Omental fat pad (tissue), 4 donors: Measurements from ENCODE around the gene AQP10. TPM values are rescaled to one million over a fixed set of nuclear protein-coding genes. Genes with fewer than 3 reads are reported as not detected.
"Not testable (repeated sequence)": the region's sequence is repeated elsewhere in the genome, so short reads cannot be mapped to it uniquely, and the experiment has no call there.

Experiments used
- ATAC-seq: fragments of 150-250 bp; one replicate; pipeline ENCODE4 v1.9.1; 2016; ENCODE audit warnings: mild to moderate bottlenecking, moderate library complexity; ENCODE audit not compliant: low FRiP score
- DNase-seq: peaks from one replicate; pipeline ENCODE4 v3.0.0-alpha.2; 2019; ENCODE audit warnings: low spot score
- total RNA-seq, 4 donors: library from RNA; depleted of rRNA; stranded (reverse); fragments of >200 nt; gene quantifications; one replicate each; pipeline ENCODE4 v1.1.0, GENCODE V29; 2016
- TF ChIP-seq, protein P1 (sequence below), 3 donors: fragments of 450-650 bp; IDR thresholded peaks; one replicate each; pipeline ENCODE4 v1.5.1; 2016 to 2017; ENCODE audit warnings: antibody characterized with exemption in 3 of 3, mild to moderate bottlenecking in 3 of 3, moderate library complexity in 2 of 3

AQP10 gene
- total RNA-seq, 4 donors from 2014 or later: 0.25 to 0.37 TPM; not detected in 2

GRCh38 chr1:154295408-154296235, 25.3 kb upstream of the AQP10 start:
- ATAC-seq (no peak), DNase-seq (no peak)
- TF ChIP-seq, protein P1, sequence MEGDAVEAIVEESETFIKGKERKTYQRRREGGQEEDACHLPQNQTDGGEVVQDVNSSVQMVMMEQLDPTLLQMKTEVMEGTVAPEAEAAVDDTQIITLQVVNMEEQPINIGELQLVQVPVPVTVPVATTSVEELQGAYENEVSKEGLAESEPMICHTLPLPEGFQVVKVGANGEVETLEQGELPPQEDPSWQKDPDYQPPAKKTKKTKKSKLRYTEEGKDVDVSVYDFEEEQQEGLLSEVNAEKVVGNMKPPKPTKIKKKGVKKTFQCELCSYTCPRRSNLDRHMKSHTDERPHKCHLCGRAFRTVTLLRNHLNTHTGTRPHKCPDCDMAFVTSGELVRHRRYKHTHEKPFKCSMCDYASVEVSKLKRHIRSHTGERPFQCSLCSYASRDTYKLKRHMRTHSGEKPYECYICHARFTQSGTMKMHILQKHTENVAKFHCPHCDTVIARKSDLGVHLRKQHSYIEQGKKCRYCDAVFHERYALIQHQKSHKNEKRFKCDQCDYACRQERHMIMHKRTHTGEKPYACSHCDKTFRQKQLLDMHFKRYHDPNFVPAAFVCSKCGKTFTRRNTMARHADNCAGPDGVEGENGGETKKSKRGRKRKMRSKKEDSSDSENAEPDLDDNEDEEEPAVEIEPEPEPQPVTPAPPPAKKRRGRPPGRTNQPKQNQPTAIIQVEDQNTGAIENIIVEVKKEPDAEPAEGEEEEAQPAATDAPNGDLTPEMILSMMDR (IDR thresholded peaks at IDR 0.05): no peak

GRCh38 chr1:154301582-154301981, 19.3 kb upstream of the AQP10 start:
- TF ChIP-seq, protein P1 (IDR thresholded peaks at IDR 0.05): no peak
- no peak for DNase-seq
- no peak for ATAC-seq

GRCh38 chr1:154304664-154305337, 16.1 kb upstream of the AQP10 start:
- TF ChIP-seq, protein P1 (IDR thresholded peaks at IDR 0.05): no peak
- ATAC-seq (no peak), DNase-seq (no peak)

- no peak for DNase-seq
- no peak for ATAC-seq
- TF ChIP-seq, protein P1 (IDR thresholded peaks at IDR 0.05): no peak
These were observed 14.7 kb upstream of the AQP10 start for GRCh38 chr1:154306151-154306550.

- not testable (repeated sequence) for DNase-seq, ATAC-seq
These were observed 13.1 kb upstream of the AQP10 start for GRCh38 chr1:154307670-154308270.

DNA sequence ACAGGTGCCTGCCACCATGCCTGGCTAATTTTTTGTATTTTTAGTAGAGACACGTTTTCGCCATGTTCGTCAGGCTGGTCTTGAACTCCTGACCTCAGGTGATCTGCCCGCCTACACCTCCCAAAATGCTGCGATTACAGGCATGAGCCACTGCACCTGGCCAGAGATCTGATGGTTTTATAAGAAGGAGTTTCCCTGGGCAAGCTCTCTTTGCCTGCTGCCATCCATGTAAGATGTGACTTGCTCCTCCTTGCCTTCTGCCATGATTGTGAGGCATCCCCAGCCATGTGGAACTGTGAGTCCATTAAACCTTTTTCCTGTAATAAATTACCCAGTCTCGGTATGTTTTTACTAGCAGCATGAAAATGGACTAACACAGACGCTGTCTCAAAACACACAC, 11.8 kb upstream of the AQP10 start:
- not testable (repeated sequence) for ATAC-seq, DNase-seq

- DNase-seq, ATAC-seq: not testable (repeated sequence)
These were observed 8.4 kb upstream of the AQP10 start for GRCh38 chr1:154312229-154313065.

DNA sequence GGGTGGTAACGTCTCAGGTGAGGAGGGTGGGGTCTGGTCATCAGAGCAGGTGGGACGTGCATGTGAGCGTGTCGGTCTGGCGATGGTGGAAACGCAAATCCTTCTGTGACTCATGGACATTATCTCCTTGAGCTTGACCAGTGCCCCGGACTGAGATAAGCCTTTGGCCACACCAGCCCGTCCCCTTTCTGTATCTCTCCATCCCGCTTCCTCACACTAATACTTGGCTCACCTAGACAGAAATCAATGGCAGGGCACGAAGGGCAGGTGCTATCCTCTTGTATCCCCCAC, 7.9 kb upstream of the AQP10 start:
- ATAC-seq (no peak), DNase-seq (no peak)
- TF ChIP-seq, protein P1 (IDR thresholded peaks at IDR 0.05): no peak

DNA sequence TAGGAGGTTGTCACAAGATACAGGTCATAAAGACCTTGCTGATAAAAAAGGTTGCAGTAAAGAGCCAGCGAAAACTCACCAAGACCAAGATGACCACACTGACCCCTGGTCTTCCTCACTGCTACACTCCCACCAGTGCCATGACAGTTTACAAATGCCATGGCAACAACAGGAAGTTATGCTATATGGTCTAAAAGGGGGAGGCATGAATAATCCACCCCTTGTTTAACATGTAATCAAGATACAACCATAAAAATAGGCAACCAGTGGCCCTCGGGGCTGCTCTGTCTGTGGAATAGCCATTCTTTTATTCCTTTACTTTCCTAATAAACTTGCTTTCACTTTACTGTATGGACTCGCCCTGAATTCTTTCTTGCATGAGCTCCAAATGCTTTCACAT, 6.7 kb upstream of the AQP10 start:
- DNase-seq, ATAC-seq: not testable (repeated sequence)
